GM23248 (cell line): ENCODE measurements around the gene NDP. TPM values are rescaled to one million over a fixed set of nuclear protein-coding genes. Genes with fewer than 3 reads are reported as not detected.

ENCODE experiments used
- DNase-seq: peaks from one replicate; pipeline ENCODE4 v3.0.0-alpha.2; 2015
- H2AFZ ChIP-seq: fragments of 200-600 bp; sonication (generic); 2 replicates; pipeline ENCODE4 v1.6.1; 2016; ENCODE audit warnings: antibody characterized with exemption
- H3F3A ChIP-seq: fragments of 200-600 bp; sonication (generic); 2 replicates; pipeline ENCODE4 v1.6.1; 2016; ENCODE audit warnings: mild to moderate bottlenecking, antibody characterized with exemption, mixed run types; ENCODE audit not compliant: insufficient read depth
- H3K27ac ChIP-seq: fragments of 200-600 bp; sonication (generic); 2 replicates; pipeline ENCODE4 v1.5.1; 2016; ENCODE audit warnings: mild to moderate bottlenecking
- H3K27me3 ChIP-seq: fragments of 200-600 bp; sonication (generic); replicated peaks from 2 replicates; pipeline ENCODE4 v1.6.1; 2016; ENCODE audit warnings: mild to moderate bottlenecking; ENCODE audit not compliant: insufficient read depth
- H3K36me3 ChIP-seq: fragments of 200-600 bp; sonication (generic); 2 replicates; pipeline ENCODE4 v1.6.1; 2016; ENCODE audit warnings: low read depth, mild to moderate bottlenecking
- H3K4me1 ChIP-seq: fragments of 200-600 bp; sonication (generic); 2 replicates; pipeline ENCODE4 v1.6.1; 2016; ENCODE audit warnings: mild to moderate bottlenecking; ENCODE audit not compliant: insufficient read depth
- H3K4me2 ChIP-seq: fragments of 200-600 bp; sonication (generic); one replicate; pipeline ENCODE4 v1.6.1; 2016; ENCODE audit warnings: mild to moderate bottlenecking; ENCODE audit not compliant: unreplicated experiment
- H3K4me3 ChIP-seq: fragments of 200-600 bp; sonication (generic); 2 replicates; pipeline ENCODE4 v1.5.1; 2016; ENCODE audit warnings: mild to moderate bottlenecking
- H3K79me2 ChIP-seq: fragments of 200-600 bp; sonication (generic); 2 replicates; pipeline ENCODE4 v1.6.1; 2016; ENCODE audit warnings: mild to moderate bottlenecking; ENCODE audit not compliant: insufficient read depth
- H3K9ac ChIP-seq: fragments of 200-600 bp; sonication (generic); 2 replicates; pipeline ENCODE4 v1.6.1; 2016; ENCODE audit warnings: mild to moderate bottlenecking
- H3K9me2 ChIP-seq: fragments of 200-600 bp; sonication (generic); 2 replicates; pipeline ENCODE4 v1.6.1; 2016; ENCODE audit warnings: mixed run types, mild to moderate bottlenecking, moderate library complexity; ENCODE audit not compliant: insufficient read depth
- H3K9me3 ChIP-seq: fragments of 200-600 bp; sonication (generic); one replicate; pipeline ENCODE4 v1.6.1; 2017; ENCODE audit warnings: low read depth
- H4K20me1 ChIP-seq: fragments of 200-600 bp; sonication (generic); 2 replicates; pipeline ENCODE4 v1.6.0; 2016; ENCODE audit not compliant: insufficient read depth
- EZH2 ChIP-seq: fragments of 200-600 bp; sonication (generic); IDR thresholded peaks from 2 replicates; pipeline ENCODE4 v1.6.1; 2018; ENCODE audit warnings: antibody characterized with exemption, mild to moderate bottlenecking; ENCODE audit not compliant: insufficient read depth, poor library complexity, severe bottlenecking
- EZH2phosphoT487 ChIP-seq: fragments of 200-600 bp; sonication (generic); IDR thresholded peaks from 2 replicates; pipeline ENCODE4 v1.6.1; 2018; ENCODE audit warnings: antibody characterized with exemption, moderate library complexity, mild to moderate bottlenecking, low read depth; ENCODE audit not compliant: insufficient read depth
- WGBS, 2 experiments: methylation state at CpG; one replicate each; pipeline ENCODE4 v1.1.6; 2015 to 2017; ENCODE audit warnings: low lambda C conversion rate in 2 of 2, low coverage in 1 of 2; ENCODE audit errors: missing lambda C conversion rate in 2 of 2; 5-methylcytosine and 5-hydroxymethylcytosine counted together
- in situ Hi-C: fragments of 300-500 bp; cut with MboI; formaldehyde crosslinking; loops from 2 replicates; pipeline ENCODE4 v1.15.0; 2020
- polyA plus RNA-seq: library from polyadenylated mRNA; unstranded; fragments of >200 nt; fragmentation: Nextera tagmentation; extraction: Ambion mirVana; gene quantifications from 2 replicates; pipeline ENCODE4 v1.2.1, GENCODE V29; 2016
- total RNA-seq: library from RNA; depleted of rRNA; stranded (reverse); fragments of >200 nt; shearing (Covaris generic); gene quantifications from 2 replicates; pipeline ENCODE4 v1.2.3, GENCODE V29; 2014

Gene NDP
- total and polyA plus RNA-seq, 2 experiments from 2014 or later: 0.22 to 0.79 TPM

GRCh38 chrX:44017676-44018075, 44.5 kb upstream of the NDP start:
- no peak overlapping the region for H3K27ac ChIP-seq
- no peaks in the 10 kb centered on the region for H3K9me3 ChIP-seq
- no peaks in the 10 kb centered on the region for H4K20me1 ChIP-seq
- TF ChIP-seq EZH2 (no peak), EZH2phosphoT487 (no peak)
- H3K4me1 ChIP-seq: peaks cover 16% of the 10 kb centered on the region
- no peaks in the 10 kb centered on the region for H3K9me2 ChIP-seq
- H3K9ac ChIP-seq: no peak overlapping the region
- no peaks in the 10 kb centered on the region for H3K36me3 ChIP-seq
- no peaks in the 10 kb centered on the region for H3K79me2 ChIP-seq
- no peaks in the 10 kb centered on the region for H3K27me3 ChIP-seq
- WGBS, 2 experiments: 64 to 65% methylated on average over 3 of the region's 3 CpGs
- no peak overlapping the region for H2AFZ ChIP-seq
- H3K4me2 ChIP-seq: no peak overlapping the region
- no peak overlapping the region for H3K4me3 ChIP-seq
- no peak for DNase-seq
- H3F3A ChIP-seq: peaks cover 15% of the 10 kb centered on the region
- in situ Hi-C loops: no loop called here

- Histone ChIP-seq H3K4me2 (no peak overlapping the region), H3K9me3 (no peaks in the 10 kb centered on the region), H4K20me1 (no peaks in the 10 kb centered on the region), H3K4me1 (peaks cover 24% of the 10 kb centered on the region), H3K79me2 (no peaks in the 10 kb centered on the region), H3K36me3 (no peaks in the 10 kb centered on the region), H3F3A (peaks cover 22% of the 10 kb centered on the region), H3K4me3 (no peak overlapping the region), H3K9me2 (no peaks in the 10 kb centered on the region), H2AFZ (no peak overlapping the region), H3K27me3 (no peaks in the 10 kb centered on the region), H3K9ac (no peak overlapping the region), H3K27ac (no peak overlapping the region)
- whole genome bisulfite sequencing, 2 experiments: 96 to 98% methylated on average over 4 of the region's 4 CpGs
- in situ Hi-C loops: no loop called here
- DNase-seq: no peak
- TF ChIP-seq EZH2 (no peak), EZH2phosphoT487 (no peak)
Observed at GRCh38 chrX:44016906-44017305, 43.7 kb upstream of the NDP start.

- TF ChIP-seq EZH2 (no peak), EZH2phosphoT487 (no peak)
- no peak overlapping the region for H3K9ac ChIP-seq
- no peak overlapping the region for H3K4me3 ChIP-seq
- H3K79me2 ChIP-seq: no peaks in the 10 kb centered on the region
- no peaks in the 10 kb centered on the region for H3K36me3 ChIP-seq
- H3F3A ChIP-seq: peaks cover 17% of the 10 kb centered on the region
- DNase-seq: peak; percentile 90
- no peak overlapping the region for H2AFZ ChIP-seq
- no peaks in the 10 kb centered on the region for H4K20me1 ChIP-seq
- H3K9me2 ChIP-seq: no peaks in the 10 kb centered on the region
- peak overlapping the region; percentile 35 for H3K4me2 ChIP-seq
- H3K27ac ChIP-seq: peak overlapping the region; percentile 77
- H3K4me1 ChIP-seq: peaks cover 17% of the 10 kb centered on the region
- H3K27me3 ChIP-seq: no peaks in the 10 kb centered on the region
- in situ Hi-C loops: no loop called here
- WGBS, 2 experiments: 18 to 21% methylated on average over 4 of the region's 4 CpGs
- no peaks in the 10 kb centered on the region for H3K9me3 ChIP-seq
Observed at GRCh38 chrX:44012484-44013096, 39.4 kb upstream of the NDP start.

GRCh38 chrX:44011506-44011905, 38.3 kb upstream of the NDP start:
- Histone ChIP-seq H3K9me2 (no peaks in the 10 kb centered on the region), H3K79me2 (no peaks in the 10 kb centered on the region), H3K9ac (no peak overlapping the region), H3K4me1 (peaks cover 17% of the 10 kb centered on the region), H3K4me3 (no peak overlapping the region), H2AFZ (no peak overlapping the region), H3F3A (peaks cover 17% of the 10 kb centered on the region), H3K9me3 (no peaks in the 10 kb centered on the region), H4K20me1 (no peaks in the 10 kb centered on the region), H3K27ac (no peak overlapping the region), H3K4me2 (no peak overlapping the region), H3K36me3 (no peaks in the 10 kb centered on the region), H3K27me3 (no peaks in the 10 kb centered on the region)
- WGBS, 2 experiments: 92 to 100% methylated on average over 3 of the region's 3 CpGs
- no peak for DNase-seq
- in situ Hi-C loops: no loop called here
- TF ChIP-seq EZH2: no peak
- TF ChIP-seq EZH2phosphoT487: no peak

GRCh38 chrX:44010626-44011025, 37.4 kb upstream of the NDP start:
- Histone ChIP-seq H3K4me2 (no peak overlapping the region), H3K27ac (no peak overlapping the region), H3K9me2 (no peaks in the 10 kb centered on the region), H3K9ac (no peak overlapping the region), H4K20me1 (no peaks in the 10 kb centered on the region), H3K27me3 (no peaks in the 10 kb centered on the region), H3K79me2 (no peaks in the 10 kb centered on the region), H3K4me1 (peaks cover 17% of the 10 kb centered on the region), H3K9me3 (no peaks in the 10 kb centered on the region), H3F3A (peaks cover 17% of the 10 kb centered on the region), H3K4me3 (no peak overlapping the region), H2AFZ (no peak overlapping the region), H3K36me3 (no peaks in the 10 kb centered on the region)
- in situ Hi-C loops: no loop called here
- WGBS, 2 experiments: 95 to 100% methylated on average over 2 of the region's 2 CpGs
- TF ChIP-seq EZH2phosphoT487: no peak
- TF ChIP-seq EZH2: no peak
- no peak for DNase-seq
